ENCODE data around the gene LURAP1L. TPM values are rescaled to one million over a fixed set of nuclear protein-coding genes. Genes with fewer than 3 reads are reported as not detected.

LURAP1L gene
- total and polyA plus RNA-seq, 2 experiments from 2014 or later = 0.86 to 1.5 TPM

DNA sequence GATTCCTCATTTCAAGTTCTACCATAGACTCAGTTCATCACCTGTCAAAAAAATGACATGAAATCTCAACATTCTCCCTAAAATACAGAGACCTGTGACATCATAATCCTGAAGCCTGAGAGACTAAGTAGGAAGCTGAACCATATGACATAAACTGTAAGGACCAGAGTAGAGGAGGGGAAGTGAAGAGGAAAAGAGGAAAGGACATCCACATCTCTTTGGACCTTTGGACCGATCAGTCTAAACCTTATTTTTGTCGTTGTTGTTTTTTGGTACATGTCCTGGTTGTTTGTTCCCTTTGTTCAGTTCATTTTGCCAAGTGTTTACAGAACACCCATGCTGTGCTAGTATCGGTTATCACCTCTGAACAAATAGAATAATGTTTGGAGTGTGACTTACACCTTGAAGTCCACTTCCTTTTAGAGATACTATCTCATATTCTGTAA, 41.9 kb downstream of the LURAP1L start:
- Histone ChIP-seq H3K4me1 (ENCODE audit: low read depth) (no peaks in the 10 kb centered on the region), H3K27ac (no peak overlapping the region), H3K36me3 (no peaks in the 10 kb centered on the region)

DNA sequence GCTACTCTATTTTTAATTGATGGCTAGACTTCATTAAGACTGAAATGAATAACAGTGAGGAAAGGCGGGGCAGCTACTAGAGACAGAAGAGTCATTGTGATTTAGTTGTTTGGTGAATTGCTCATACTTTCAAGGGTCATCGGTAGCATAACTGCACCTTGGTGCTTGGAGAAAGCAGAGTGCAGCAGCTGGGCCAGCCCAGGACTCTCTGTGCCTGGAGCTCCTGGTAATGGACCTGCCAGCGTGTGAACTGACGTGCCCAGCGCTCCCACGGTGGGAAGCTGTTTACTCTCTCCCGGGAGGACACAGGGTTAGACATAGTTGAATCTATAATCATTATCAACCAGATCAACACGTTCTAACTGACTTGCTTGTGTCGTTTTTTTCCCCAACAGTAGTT, 42.9 kb downstream of the LURAP1L start:
- no peaks in the 10 kb centered on the region for H3K27me3 ChIP-seq
- H3K4me1 ChIP-seq (ENCODE audit: low read depth) = no peaks in the 10 kb centered on the region
- H3K36me3 ChIP-seq = no peaks in the 10 kb centered on the region
- no peak for DNase-seq (ENCODE audit: low read depth in 1 of 2, low spot score in 1 of 2)
- TF ChIP-seq CTCF (IDR thresholded peaks at IDR 0.05; ENCODE audit: low read depth, low read length) = no peak
- no peak overlapping the region for H3K4me3 ChIP-seq
- H3K9me3 ChIP-seq (ENCODE audit: low read depth) = no peaks in the 10 kb centered on the region
- H3K27ac ChIP-seq = no peak overlapping the region

More for the DNA sequence above, 41.9 kb downstream of the LURAP1L start:
- Histone ChIP-seq H3K4me3 (no peak overlapping the region), H3K27me3 (no peaks in the 10 kb centered on the region), H3K9me3 (ENCODE audit: low read depth) (no peaks in the 10 kb centered on the region)
- no peak for TF ChIP-seq CTCF (IDR thresholded peaks at IDR 0.05; ENCODE audit: low read depth, low read length)
- no peak for DNase-seq (ENCODE audit: low read depth in 1 of 2, low spot score in 1 of 2)

DNA sequence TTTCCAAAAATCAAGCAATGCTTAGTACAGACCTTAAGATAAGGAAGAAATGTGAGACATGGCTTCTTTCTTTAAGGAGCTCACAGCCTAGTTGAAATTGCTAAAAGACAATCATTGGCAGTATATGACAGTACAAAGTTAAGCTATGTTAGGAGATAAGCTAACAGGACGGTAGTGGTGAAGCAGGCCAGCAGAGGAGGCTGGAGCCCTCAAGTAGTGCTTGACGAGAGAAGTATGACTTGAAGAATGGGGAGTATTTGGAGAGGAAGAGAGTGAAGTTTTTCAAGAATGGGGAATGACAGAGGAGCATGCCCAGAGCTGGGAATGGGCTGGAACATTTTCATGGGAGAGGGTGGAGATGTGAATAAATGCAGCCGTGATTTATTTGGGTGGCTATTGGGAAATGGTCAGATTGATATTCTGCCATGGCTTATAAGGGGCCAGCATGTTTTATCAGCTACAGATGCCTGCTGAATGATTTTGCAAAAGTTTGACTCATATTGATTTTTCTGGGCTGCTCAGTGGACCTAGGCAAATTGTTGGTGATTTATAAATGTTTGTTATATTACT, 43.7 kb downstream of the LURAP1L start:
- peak in 1 of 2 donors; percentile 73 for DNase-seq (ENCODE audit: low read depth in 1 of 2, low spot score in 1 of 2)
- no peaks in the 10 kb centered on the region for H3K4me1 ChIP-seq (ENCODE audit: low read depth)
- H3K27ac ChIP-seq = no peak overlapping the region
- H3K9me3 ChIP-seq (ENCODE audit: low read depth) = no peaks in the 10 kb centered on the region
- peak; percentile 36 for TF ChIP-seq CTCF (IDR thresholded peaks at IDR 0.05; ENCODE audit: low read depth, low read length)
- no peaks in the 10 kb centered on the region for H3K36me3 ChIP-seq
- H3K4me3 ChIP-seq = no peak overlapping the region
- no peaks in the 10 kb centered on the region for H3K27me3 ChIP-seq

DNA sequence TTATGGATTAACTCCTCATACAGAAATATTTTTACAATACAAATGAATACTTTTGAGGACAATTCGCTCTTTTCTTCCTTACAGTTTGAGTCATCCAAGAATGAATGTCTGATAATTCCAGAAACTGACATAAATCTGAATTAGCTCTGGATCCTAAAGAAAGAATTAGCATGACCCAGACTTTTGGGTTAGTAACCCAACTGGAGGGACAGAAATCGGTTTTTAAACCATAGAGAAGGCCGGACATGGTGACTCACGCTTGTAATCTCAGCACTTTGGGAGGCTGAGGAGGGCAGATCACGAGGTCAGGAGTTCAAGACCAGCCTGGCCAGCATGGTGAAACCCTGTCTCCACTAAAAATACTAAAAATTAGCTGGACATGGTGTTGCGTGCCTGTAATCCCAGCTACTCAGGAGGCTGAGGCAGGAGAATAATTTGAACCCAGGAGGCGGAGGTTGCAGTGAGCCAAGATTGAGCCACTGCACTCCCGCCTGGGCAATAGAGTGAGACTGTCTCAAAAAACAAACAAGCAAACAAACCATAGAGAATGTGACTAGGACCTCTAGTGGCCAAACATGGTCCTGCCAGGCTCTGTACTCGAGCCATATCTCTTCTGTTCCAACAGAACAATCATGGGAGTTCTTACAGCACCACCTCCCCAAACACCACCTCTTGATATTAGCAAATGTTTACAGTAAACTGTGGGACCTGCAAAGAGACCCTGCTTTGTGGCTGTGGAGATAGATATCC, 44.8 kb downstream of the LURAP1L start:
- peak; percentile 21 for TF ChIP-seq CTCF (IDR thresholded peaks at IDR 0.05; ENCODE audit: low read depth, low read length)
- H3K27me3 ChIP-seq = no peaks in the 10 kb centered on the region
- H3K36me3 ChIP-seq = no peaks in the 10 kb centered on the region
- no peak overlapping the region for H3K27ac ChIP-seq
- no peaks in the 10 kb centered on the region for H3K9me3 ChIP-seq (ENCODE audit: low read depth)
- no peaks in the 10 kb centered on the region for H3K4me1 ChIP-seq (ENCODE audit: low read depth)
- no peak for DNase-seq (ENCODE audit: low read depth in 1 of 2, low spot score in 1 of 2)
- H3K4me3 ChIP-seq = no peak overlapping the region

GRCh38 chr9:12822111-12822510, 47.3 kb downstream of the LURAP1L start:
- Histone ChIP-seq H3K9me3 (ENCODE audit: low read depth) (no peaks in the 10 kb centered on the region), H3K36me3 (no peaks in the 10 kb centered on the region), H3K4me1 (ENCODE audit: low read depth) (no peaks in the 10 kb centered on the region), H3K4me3 (no peak overlapping the region), H3K27ac (no peak overlapping the region), H3K27me3 (no peaks in the 10 kb centered on the region)
- no peak for DNase-seq (ENCODE audit: low read depth in 1 of 2, low spot score in 1 of 2)
- TF ChIP-seq CTCF (IDR thresholded peaks at IDR 0.05; ENCODE audit: low read depth, low read length) = no peak
